Retinal pigment epithelial cell (primary cell): ENCODE results near the gene PFAS.

Experiments
- DNase-seq: peaks from one replicate; pipeline ENCODE4 v3.0.0-alpha.2; 2010; ENCODE audit warnings: low read depth
- H3K4me3 ChIP-seq: 2 replicates; pipeline ENCODE4 v1.5.1; 2011; ENCODE audit warnings: mild to moderate bottlenecking, low read length, control low read depth, moderate library complexity
- CTCF ChIP-seq: conservative IDR thresholded peaks from 2 replicates; pipeline ENCODE4 v1.5.1; 2011; ENCODE audit warnings: low read depth, low read length, control low read depth, inconsistent platforms

The PFAS gene

GRCh38 chr17:8220783-8221662, 28.1 kb upstream of the PFAS start:
- TF ChIP-seq CTCF = no peak
- DNase-seq = no peak
- peak overlapping the region; percentile 85 for H3K4me3 ChIP-seq

- DNase-seq = no peak
- H3K4me3 ChIP-seq = peak overlapping the region; percentile 85
- no peak for TF ChIP-seq CTCF
Measured at GRCh38 chr17:8221663-8222379, 27.3 kb upstream of the PFAS start.

- no peak for TF ChIP-seq CTCF
- no peak for DNase-seq
- peak overlapping the region; percentile 85 for H3K4me3 ChIP-seq
Measured at GRCh38 chr17:8222380-8222629, 26.8 kb upstream of the PFAS start.

DNA sequence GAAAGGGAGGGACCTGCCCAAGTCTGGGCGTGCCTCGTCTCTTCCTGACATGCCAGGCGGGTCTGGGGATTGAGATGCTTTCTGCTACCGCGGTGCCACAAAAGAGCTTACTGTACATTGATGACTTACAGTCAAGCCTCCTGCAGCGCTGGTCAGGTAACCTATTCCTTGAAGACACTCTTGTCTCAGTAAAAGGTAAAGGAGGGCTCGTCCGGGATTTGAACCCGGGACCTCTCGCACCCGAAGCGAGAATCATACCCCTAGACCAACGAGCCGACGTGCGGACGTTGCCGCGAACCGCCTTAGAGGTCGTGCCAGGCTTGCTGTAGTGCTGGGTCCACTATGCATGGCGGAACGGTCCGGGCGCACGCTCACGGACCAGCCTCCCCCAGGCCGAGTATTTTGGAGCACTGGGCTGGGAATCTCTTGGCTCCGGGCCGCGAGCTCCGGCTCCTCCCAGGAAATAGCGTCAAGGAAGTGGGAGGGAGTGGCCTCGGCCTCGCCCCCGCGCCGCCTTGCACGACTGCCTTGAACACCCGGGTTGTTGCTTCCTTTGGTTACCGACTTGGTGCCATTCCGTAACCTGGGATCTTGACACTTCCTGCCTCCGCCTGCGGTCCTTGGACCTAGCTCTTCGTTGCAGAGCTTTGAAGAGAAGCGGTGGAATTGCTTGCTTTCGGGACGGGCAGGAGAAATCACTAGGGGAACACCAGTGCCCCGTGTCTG, 26.3 kb upstream of the PFAS start:
- no peak for TF ChIP-seq CTCF
- DNase-seq = no peak
- H3K4me3 ChIP-seq = peak overlapping the region; percentile 85

GRCh38 chr17:8223356-8224126, 25.5 kb upstream of the PFAS start:
- peak; percentile 40 for TF ChIP-seq CTCF

DNA sequence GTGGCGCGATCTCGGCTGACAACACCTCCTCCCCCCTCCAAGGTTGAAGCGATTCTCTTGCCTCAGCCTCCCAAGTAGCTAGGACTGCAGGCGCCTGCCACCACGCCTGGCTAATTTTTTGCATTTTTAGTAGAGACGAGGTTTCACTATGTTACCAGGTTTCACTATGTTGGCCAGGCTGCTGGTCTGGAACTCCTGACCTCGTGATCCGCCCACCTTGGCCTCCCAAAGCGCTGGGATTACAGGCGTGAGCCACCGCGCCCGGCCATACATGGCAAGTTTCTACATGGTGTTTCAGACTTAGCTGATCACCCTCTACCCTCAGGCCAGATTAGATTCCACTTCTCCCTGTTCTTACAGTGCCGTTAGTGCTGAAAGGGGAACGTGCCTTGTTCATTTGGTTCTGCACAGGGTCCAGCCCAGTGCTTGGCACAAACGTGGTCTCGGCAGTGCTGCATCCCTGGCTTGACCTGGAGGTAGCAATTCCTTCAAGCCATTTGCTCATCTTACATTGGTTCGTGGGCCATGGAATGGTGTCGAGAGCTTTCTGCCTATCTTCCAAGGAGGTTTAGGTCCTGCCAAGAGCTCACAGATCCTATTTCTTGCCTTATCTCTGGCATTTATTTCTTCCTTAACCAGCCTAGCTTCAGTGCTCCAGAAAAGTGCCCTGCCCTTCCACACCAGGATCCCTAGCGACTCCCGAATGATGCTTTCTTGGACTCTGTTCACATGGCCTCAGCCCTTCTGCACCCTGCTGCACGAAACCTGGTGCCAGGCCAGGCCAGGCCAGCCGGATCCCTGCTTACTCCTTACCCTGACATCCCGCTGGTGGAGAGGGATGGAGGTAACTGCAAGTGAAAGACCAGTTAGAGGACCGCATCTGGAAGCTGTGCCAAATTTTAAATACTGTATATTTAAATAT, 23.9 kb upstream of the PFAS start:
- TF ChIP-seq CTCF = no peak
- DNase-seq = no peak
- H3K4me3 ChIP-seq = no peak overlapping the region

More at GRCh38 chr17:8223356-8224126, 25.5 kb upstream of the PFAS start:
- peak overlapping the region; percentile 85 for H3K4me3 ChIP-seq
- no peak for DNase-seq
